GM12801 (cell line): ENCODE results near the gene ZBTB37.

Source experiments
- TF ChIP-seq, protein P1 (sequence below): IDR thresholded peaks from one replicate; pipeline ENCODE4 v1.5.1; 2011; ENCODE audit warnings: control low read depth; ENCODE audit not compliant: insufficient read length; ENCODE audit errors: extremely low read depth

The ZBTB37 gene

GRCh38 chr1:173867753-173868265 lies 371 bp upstream of the ZBTB37 start, which contains the start of gene GAS5:
GAS5 (minus strand) TSS chr1:173867989.
- TF ChIP-seq, protein P1, sequence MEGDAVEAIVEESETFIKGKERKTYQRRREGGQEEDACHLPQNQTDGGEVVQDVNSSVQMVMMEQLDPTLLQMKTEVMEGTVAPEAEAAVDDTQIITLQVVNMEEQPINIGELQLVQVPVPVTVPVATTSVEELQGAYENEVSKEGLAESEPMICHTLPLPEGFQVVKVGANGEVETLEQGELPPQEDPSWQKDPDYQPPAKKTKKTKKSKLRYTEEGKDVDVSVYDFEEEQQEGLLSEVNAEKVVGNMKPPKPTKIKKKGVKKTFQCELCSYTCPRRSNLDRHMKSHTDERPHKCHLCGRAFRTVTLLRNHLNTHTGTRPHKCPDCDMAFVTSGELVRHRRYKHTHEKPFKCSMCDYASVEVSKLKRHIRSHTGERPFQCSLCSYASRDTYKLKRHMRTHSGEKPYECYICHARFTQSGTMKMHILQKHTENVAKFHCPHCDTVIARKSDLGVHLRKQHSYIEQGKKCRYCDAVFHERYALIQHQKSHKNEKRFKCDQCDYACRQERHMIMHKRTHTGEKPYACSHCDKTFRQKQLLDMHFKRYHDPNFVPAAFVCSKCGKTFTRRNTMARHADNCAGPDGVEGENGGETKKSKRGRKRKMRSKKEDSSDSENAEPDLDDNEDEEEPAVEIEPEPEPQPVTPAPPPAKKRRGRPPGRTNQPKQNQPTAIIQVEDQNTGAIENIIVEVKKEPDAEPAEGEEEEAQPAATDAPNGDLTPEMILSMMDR = no peak

DNA sequence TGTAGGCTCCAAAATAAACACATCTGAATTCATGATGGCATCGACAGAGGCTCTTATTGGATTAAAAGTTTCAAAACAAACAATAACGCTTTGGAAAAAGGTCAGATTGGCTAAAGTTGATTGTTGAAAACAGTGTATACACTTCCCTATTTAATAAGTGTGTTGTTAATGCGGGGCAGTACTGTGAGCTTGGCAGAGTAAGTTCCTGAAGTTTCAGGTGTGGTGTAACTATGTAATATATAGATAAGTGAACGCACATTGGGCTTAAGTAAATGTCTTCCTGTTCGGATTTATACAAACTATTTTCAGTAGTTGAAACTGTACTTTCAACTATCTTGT lies 810 bp downstream of the ZBTB37 start:
- TF ChIP-seq, protein P1 = no peak

GRCh38 chr1:173870252-173871075 lies 2.3 kb downstream of the ZBTB37 start:
- TF ChIP-seq, protein P1 = no peak

- TF ChIP-seq, protein P1 = no peak
Measured at GRCh38 chr1:173871091-173871490, 2.9 kb downstream of the ZBTB37 start.

DNA sequence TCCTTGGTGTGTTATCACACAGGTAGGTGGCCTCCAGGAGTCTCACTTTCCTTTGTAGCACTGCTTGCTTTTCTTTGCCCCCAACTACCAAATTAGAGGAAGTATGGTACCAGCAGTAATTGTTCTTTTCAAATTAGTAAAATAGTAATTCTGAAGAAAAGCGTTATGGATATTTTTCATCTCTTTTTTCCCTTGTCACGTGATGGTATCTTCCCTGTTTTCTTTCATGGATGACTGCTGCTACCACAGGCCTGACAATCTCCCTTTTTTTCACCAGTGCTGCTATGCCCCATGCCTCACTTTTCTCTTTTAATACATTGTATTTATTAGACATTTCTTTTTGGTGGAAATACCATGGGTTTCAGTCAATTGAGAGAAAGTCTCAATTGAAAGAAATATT lies 3.3 kb downstream of the ZBTB37 start:
- TF ChIP-seq, protein P1 = no peak

GRCh38 chr1:173876732-173877131 lies 8.6 kb downstream of the ZBTB37 start:
- TF ChIP-seq, protein P1 = no peak

DNA sequence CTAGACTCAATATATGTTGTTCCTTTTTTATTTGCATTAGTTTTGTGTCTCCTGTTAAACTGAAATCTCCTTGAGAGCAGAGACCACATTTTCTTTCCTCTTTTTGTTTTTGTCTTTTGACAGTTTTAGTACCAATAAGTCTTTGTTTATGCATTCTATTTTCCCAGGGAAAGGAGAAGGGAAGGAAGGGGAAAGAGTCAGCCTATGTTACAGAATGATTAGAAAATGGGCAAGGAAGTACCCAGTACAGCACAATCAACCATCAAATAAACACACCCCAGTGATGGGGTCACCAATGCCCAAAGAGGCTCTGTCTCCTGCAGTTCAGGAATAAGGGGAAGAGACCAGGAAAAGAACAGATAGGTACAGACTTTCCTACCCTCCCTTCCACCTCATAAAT lies 10.1 kb downstream of the ZBTB37 start:
- TF ChIP-seq, protein P1 = no peak
